CD4-positive, alpha-beta T cell treated with Interferon alpha-2 for 1 hour (primary cell): ENCODE measurements around the gene SMIM29.

ENCODE experiments used
- DNase-seq, 2 donors: peaks; one replicate each; pipeline ENCODE4 v3.0.0-alpha.2; 2020 to 2022

The SMIM29 gene

GRCh38 chr6:34240329-34241248 lies 8.2 kb downstream of the SMIM29 start:
- no peak for DNase-seq

- DNase-seq: no peak
These were observed 8.9 kb downstream of the SMIM29 start for GRCh38 chr6:34239893-34240292.

- no peak for DNase-seq
These were observed 9.3 kb downstream of the SMIM29 start for GRCh38 chr6:34239500-34239825.

- no peak for DNase-seq
These were observed 10.0 kb downstream of the SMIM29 start for GRCh38 chr6:34238585-34239499.

- peak; percentile 58 to 77 for DNase-seq
These were observed 10.9 kb downstream of the SMIM29 start for GRCh38 chr6:34237722-34238584.

- peak in 1 of 2 donors; percentile 45 for DNase-seq
These were observed 11.5 kb downstream of the SMIM29 start for GRCh38 chr6:34237316-34237721.

GRCh38 chr6:34236443-34237315 lies 12.1 kb downstream of the SMIM29 start, which contains the start of gene HMGA1:
TSS of gene HMGA1 (plus strand) at chr6:34236873. CDS start at chr6:34240781, 3,908 bp downstream.
- peak; percentile 91 to 93 for DNase-seq

GRCh38 chr6:34236131-34236442 lies 12.7 kb downstream of the SMIM29 start:
- peak; percentile 66 to 79 for DNase-seq

- peak; percentile 69 to 73 for DNase-seq
These were observed 13.3 kb downstream of the SMIM29 start for GRCh38 chr6:34235307-34236130.

GRCh38 chr6:34234667-34235306 lies 14.0 kb downstream of the SMIM29 start:
- DNase-seq: no peak

GRCh38 chr6:34233867-34234266 lies 14.9 kb downstream of the SMIM29 start:
- DNase-seq: no peak

GRCh38 chr6:34232901-34233300 lies 15.9 kb downstream of the SMIM29 start:
- DNase-seq: no peak

GRCh38 chr6:34231566-34232336 lies 17.1 kb downstream of the SMIM29 start:
- DNase-seq: no peak

- DNase-seq: no peak
These were observed 18.0 kb downstream of the SMIM29 start for GRCh38 chr6:34230653-34231371.

- DNase-seq: no peak
These were observed 18.9 kb downstream of the SMIM29 start for GRCh38 chr6:34229877-34230276.

- no peak for DNase-seq
These were observed 20.9 kb downstream of the SMIM29 start for GRCh38 chr6:34227761-34228421.

- peak in 1 of 2 donors; percentile 29 for DNase-seq
These were observed 21.8 kb downstream of the SMIM29 start for GRCh38 chr6:34226731-34227586.
